Putamen (tissue), 1 donor: Measurements from ENCODE around the gene SBK3.
"Not testable (repeated sequence)": the region's sequence is repeated elsewhere in the genome, so short reads cannot be mapped to it uniquely, and the experiment has no call there.

ENCODE experiments used
- DNase-seq: peaks from one replicate; pipeline ENCODE4 v3.0.0-alpha.2; 2016; ENCODE audit warnings: low spot score

SBK3 gene

DNA sequence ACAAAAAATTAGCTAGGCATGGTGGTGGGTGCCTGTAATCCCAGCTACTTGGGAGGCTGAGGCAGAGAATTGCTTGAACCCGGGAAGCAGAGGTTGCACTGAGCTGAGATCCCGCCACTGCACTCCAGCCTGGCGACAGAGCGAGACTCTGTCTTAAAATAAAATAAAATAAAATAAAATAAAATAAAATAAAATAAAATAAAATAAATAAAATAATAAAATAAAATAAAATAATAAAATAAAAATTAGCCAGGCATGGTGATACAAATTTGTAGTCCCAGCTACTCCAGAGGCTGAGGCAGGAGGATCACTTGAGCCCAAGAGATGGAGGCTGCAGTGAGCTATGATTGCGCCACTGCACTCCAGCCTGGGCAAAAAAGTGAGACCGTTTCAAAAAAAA lies 28.6 kb upstream of the SBK3 start:
- DNase-seq: not testable (repeated sequence)

DNA sequence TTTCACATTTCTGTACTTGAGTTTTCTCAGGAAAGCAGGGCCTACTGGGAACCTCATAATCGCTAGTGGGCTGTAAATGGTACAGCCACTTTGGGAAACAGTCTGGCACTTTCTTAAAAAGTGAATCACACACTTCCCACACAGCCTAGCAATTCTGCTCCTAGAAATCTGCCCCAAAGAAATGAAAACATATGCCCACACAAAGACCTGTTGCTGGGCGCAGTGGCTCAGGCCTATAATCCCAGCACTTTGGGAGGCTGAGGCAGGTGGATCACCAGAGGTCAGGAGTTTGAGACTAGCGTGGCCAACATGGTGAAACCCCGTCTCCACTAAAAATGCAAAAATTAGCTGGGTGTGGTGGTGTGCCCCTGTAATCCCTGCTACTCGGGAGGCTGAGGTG lies 24.1 kb upstream of the SBK3 start:
- DNase-seq: not testable (repeated sequence)

DNA sequence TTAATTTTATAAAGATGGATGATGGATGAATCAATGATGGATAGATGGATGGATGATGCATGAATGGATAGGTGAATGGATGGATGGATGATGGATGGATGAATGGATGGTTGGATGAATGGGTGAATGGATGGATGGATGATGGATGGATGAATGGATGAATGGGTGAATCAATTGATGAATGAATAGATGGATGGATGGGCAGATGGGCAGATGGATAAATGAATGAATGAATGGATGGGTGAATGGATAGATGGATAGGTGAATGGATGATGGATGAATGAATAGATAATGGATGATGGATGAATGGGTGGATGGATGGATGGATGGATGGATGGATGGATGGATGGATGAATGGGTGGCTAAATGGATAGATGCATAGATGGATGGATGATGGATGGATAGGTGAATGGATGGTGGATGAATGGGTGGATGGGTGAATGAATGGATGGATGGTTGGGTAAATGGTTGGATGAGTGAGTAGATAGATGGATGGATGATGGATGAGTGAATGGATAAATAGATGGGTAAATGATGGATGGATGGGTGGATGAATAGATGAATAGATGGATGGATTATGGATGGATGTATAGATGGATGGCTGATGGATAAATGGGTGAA lies 22.5 kb upstream of the SBK3 start:
- no peak for DNase-seq

DNA sequence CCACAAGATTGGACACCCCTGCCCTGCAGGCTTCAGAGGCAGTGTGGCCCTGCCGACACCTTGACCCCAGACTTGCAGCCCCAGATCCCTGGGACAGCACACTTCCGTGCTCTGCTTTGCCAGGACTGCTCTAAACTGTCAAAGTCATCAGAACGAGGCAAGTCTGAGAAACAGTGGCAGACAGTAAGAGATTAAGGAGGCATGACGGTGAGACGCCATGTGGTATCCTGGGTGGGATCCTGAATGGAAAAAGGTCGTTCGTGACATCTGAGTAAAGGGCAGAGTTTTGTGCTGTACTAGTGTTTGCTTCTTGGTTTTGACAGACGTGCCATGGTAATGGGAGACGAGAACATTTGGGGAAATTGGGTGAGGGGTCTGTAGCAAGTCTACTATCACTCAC lies 21.5 kb upstream of the SBK3 start:
- DNase-seq: no peak

DNA sequence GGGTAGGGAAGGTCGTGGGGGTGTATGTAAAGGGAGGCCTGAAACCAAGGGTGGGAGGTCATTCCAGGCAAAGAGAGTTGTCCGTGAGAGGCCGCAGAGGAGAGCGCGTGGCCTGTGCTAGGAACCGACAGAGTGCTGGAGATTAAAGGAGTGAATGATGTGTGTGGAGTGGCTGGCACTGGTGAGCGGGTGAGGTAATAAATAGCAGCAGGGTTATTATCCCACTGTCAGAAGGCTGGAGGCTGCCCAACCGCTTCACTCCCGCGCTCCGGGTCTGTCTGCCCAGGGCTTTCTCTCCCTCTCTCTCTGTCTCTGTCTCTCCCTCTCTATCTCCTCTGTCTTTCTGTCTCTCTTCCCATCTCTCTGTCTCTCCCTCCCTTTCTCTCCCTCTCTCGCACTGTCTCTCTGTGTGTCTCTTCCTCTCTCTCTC lies 17.9 kb upstream of the SBK3 start:
- DNase-seq: no peak

DNA sequence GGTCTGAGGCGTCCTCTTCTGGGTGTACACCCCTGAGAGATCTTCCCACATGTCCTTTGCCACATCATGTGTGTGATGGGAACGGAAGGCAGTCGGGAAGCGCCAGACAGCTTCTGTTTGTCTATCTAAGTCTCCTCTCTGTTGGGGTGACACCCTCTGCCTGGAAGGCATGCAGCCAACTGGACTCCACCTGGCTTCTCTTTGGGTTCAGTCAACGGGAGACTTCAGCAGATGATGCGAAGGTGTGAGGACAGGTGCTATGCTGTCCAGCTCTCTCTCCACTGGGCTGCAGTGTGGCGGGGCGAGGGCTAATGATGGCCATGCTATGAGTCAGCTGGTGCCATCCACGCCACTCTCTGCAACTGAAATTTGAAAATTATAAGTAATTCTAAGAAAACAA lies 14.3 kb upstream of the SBK3 start:
- no peak for DNase-seq

DNA sequence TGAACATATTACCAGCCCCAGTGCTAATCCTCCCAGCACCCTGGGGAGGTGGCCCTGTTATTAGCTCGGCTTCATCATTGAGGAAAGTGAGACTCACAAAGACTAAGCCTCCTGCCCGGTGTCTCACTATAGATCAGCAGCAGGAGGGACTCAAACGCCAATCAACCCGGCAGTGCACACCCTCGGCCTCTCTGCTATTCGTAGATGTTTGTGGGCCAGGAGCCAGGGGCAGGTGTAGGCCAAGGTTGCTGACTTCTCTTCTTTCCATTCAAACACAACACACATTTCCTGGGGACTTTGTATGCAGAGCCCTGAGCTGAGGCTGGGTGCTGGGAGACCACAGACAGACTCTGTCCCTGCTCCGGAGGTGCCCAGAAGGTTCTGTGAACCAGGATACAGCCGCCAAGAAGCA lies 9.4 kb upstream of the SBK3 start:
- DNase-seq: no peak

DNA sequence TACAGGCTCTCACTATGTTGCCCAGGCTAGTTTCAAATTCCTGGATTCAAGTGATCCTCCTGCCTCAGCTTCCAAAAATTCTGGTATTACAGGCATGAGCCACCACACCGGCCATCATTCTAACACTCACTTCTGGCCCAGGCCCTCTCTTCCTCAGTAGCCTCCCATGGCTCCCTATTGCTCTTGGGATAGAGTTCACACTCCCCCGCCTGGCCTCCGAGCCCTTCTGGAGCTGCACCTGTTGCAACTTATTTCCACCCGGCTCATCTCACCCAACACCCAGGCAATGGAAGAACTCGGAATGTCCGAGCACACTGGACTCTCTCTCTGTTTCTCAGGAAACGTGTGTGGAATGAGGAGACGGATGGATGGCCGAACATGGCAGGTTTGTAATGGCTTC lies 9.0 kb upstream of the SBK3 start:
- no peak for DNase-seq

DNA sequence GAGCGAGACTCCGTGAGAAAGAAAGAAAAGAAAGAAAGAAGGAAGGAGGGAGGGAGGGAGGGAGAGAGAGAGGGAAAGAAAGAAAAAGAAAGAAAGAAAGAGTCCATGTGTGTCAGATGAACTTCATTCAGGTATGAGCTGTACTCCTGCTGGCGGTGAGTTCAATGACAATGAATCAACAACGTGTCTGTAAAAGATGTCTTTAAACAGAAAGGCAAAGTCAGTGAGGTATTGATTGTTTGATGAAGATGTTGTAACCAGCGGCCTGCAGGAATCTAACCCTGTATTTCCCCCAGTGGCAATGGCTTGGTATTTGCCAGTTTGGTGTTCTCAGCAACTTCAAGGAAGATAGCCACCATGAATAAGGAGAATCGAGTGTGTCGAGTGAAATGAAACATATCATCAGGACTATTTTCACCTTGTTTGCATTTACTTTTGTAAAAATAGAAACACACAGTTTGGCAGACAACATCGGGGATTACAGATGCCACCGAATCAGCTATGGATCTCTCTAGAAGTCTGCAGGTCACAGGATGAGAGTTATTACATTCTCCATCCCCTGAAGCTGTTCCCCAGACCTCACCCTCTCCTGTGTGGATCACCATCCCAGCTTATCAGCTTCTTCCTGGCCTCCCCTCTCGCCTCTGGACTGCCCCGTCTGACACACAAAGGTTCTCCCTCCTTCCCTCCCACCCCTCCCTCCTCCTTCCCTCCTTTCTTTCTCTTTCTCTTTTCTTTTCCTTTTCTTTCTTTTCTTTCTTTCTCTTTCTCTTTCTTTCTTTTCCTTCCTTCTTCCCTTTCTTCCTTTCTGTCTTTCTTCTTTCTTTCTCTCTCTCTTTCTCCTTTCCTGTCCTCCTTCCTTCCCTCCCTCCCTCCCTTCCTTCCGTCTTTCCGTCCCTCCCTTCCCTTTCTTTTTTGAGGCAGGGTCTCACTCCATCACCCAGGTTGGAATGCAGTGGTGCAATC lies 8.2 kb upstream of the SBK3 start:
- no peak for DNase-seq

DNA sequence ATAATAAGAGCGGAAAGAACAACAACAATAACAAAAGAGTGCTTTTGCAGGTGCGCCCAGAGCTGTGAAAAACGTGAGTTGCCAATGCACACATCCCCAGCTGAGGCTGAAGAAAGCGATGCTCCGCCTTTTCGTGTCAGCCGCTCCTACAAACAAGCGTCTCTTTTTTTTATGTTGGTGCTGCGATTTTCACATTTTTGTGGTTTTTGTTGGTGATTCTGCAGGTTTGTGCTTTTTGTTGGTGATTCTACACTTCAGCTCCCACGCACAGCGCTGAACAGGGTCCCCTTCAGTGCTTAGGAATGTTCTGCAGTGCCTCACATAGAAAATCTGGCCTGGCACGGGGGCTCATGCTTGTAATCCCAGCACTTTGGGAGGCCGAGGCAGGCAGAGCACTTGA lies 7.3 kb upstream of the SBK3 start:
- no peak for DNase-seq

DNA sequence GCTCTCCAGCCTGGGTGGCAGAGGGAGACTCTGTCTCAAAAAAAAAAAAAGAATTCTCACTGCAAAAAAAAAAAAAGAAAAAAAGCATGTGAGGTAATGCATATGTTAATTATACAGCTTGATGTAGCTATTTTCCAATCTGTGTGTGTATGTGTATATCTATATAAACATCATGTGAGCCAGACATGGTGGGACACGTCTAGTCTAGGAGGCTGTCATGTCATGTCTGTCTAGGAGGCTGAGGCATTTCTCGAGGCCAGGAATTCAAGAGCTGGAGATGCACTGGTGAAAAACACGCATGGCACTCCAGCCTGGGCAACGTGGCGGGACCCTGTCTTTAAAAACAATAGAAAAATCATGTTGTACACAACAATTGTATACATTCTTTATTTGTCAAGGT lies 6.9 kb upstream of the SBK3 start:
- no peak for DNase-seq

DNA sequence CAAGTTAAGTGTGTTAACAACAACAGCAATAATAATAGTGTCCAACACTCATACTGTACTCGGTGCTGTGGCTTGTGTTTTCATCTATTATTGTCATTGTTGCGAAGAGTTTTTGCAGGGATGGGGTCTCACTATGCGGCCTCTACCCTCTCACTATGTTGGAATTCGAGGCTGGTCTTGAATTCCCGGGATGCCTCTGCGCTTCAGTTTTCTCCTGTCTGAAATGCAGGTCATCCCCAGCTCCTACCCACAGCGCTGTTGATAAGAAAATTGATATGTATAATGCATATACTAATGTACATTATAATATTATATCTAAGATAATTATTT lies 4.9 kb upstream of the SBK3 start:
- no peak for DNase-seq

DNA sequence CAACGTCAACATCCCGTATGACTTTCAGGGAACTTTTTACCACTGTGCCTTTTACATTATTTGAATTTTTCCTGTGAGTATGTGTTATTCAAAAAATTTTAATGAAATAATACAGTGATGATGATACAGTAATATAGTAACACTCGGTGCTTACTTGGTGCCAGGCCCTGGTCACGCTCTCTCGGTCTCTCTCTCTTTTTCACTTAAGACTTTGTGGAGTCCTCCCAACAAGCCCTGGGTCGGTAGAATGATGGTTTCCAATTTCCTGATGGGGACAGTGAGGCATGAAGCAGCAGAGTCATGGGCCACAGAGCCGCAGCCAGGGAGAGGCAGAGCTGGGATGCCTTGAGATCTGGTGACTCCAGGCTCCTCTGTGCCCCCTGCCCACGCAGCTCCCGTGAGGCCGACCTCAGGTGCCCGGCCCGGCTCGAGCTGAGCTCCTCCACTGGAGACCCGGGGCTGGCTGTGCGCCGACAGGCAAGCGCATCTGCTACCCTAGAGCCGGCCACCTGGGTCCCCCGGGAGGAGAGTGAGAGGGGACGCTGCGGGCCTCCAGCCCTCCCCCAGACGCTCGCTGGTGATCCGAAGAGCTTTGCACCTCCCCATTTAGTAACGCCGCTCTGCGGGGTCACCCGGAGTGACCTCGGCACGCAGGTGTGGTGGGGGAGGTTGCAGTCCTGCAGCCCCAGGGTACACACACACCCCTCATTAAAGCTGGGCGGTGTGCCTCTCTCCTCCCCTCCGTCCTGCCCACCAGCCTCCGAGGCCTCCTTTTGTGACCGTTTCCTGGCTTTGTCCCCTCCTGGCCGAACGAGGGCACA lies 4.4 kb upstream of the SBK3 start:
- no peak for DNase-seq

DNA sequence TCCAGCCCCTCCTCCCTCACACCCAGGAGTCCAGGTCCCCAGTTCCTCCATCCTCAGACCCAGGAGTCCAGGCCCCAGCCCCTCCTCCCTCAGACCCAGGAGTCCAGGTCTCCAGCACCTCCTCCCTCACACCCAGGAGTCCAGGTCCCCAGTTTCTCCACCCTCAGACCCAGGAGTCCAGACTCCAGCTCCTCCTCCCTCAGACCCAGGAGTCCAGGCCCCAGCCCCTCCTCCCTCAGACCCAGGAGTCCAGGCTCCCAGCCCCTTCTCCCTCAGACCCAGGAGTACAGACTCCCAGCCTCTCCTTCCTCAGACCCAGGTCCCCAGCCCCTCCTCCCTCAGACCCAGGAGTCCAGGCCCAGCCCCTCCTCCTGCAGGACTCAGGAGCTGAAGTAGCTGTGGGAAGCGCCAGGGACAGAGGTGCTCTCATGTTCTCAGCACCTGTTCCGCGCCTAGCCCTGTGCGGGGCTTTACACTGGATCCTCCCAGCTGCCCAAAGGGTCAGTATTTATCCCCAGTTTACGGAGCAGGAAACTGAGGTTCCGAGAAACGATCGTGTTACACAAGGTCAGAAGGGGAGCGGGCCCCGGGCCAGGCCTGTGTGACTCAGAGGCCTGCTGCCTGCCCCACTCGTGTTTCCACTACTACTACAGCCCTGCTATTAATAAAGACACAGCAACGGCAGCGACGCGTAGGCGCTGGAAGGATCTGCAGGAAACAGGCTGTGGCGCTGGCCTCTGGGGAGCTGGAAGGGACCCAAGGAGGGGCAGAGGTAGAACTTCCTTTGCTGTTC lies 1.7 kb upstream of the SBK3 start:
- no peak for DNase-seq

DNA sequence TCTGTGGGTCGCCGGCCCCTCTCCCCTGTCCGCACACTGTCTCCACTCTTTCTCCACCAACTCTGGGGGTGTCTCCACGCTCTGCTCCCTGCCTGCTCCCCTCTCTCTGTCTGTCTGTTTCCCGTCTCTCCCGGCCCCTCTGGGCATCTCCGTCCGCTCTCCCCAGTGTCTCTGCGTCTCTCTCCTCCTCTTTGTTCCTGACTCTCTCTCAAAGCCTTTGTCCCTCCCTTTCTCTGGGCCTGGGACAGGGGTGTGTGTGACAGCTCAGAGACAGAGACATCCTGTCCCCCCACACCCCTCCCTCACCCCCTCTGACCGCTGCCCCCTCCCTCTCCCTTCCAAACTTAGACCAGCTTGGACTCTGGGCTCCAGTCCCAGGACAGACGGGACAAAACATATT lies 668 bp upstream of the SBK3 start:
- DNase-seq: no peak

DNA sequence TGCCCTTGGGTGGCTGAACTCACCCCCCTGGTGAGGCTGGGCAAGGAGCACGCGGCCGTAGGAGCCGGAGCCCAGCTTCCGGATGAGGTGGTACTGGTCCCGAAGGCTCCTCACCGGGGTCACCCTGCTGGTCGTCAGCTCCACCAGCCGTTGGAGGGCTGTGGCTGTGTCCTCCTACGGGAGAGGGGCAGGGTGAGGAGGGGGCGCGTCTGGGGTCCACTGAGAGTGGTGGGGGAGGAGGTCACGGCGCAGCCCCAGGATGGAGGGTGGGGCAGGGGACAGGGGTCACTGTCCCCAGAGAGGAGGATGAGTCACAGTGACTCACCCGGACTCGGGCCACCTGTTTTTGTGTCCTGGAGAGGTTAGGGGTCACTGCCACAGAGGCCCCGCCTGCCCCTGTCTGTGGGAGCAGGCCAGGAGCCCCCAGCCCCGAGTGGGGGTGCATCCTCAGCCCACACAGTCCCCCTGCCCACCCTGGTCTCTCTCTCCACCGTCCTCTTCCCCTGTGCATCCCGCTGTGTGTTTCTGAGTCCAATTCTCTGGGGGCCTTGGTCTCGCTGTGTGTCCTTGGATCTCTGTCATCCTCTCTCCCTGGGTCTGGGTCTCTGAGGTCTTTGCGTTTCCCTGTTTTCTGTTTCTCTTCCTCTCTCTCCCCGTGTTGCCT lies 435 bp downstream of the SBK3 start:
- DNase-seq: no peak

DNA sequence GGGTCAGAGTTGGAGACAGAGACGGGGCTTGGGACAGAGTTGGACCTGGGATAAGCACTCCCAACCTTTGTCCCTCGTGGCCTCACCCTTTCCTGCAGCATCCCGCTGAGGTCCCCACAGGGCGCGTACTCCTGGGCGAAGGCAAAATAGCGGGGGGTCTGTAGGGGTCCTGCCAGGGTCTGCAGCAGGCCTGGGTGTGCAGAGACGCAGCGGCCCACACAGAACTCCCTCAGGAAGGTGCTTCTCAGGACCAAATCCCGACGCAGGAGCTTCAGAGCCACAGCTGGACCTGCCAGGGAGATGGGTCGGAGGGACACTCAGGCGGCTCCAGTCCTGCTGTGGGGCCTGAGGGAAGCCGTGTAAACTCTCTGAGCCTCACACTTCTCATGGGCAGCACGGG lies 1.3 kb downstream of the SBK3 start:
- DNase-seq: no peak

DNA sequence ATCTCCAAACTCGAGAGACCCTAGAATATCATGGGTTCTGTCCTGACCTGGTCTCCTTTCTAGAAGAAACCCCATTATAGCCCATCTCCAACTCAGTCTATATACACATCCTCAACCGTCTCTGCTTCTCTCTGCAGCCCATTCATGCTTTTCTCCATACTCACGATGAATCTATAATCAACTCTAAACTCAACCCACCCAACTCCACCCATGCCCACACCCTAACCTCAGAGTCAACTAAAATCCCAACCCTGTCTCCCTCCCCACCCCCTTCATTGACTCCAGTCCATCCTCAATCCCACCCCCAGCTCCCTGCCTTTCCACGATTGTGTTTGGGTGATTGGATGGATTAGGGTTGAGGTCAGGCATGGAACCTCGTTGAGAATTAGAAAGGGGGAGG lies 1.8 kb downstream of the SBK3 start:
- DNase-seq: no peak

DNA sequence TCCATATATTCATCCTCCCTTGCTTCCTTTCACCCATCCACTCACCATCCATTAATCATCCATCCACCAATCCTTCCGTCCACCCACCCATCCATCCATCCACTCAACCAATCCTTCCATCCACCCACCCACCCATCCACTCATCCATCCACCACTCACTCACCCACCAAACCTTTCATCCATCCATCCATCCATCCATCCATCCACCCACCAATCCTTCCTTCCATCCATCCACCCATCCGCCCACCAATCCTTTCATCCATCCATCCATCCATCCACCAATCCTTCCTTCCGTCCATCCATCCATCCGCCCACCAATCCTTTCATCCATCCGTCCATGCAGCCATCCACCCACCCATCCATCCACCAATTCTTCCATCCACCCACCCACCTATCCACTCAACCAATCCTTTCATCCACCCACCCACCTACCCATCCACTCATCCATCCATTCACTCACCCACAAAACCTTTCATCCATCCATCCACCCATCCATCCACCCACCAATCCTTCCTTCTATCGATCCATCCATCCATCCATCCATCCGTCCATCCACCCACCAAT lies 3.0 kb downstream of the SBK3 start:
- no peak for DNase-seq

DNA sequence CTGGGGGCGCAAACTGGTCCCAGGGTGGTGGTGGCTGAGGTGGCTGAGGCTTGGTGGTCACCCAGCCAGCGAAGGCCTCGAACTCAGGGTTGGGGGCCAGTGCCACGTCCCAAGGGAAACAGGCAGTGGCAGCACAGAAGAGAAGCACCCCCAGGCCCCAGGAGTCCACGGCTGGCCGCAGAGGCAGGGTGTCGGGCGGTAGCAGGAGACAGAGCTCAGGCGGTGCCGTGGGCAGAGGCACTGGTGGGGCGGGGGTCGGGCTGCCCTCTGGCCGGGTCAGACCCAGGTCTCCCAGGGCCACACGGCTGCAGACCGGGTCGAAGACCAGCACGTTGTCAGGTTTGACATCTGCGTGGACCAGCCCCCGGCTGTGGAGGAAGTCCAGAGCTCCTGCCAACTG lies 4.3 kb downstream of the SBK3 start:
- no peak for DNase-seq

DNA sequence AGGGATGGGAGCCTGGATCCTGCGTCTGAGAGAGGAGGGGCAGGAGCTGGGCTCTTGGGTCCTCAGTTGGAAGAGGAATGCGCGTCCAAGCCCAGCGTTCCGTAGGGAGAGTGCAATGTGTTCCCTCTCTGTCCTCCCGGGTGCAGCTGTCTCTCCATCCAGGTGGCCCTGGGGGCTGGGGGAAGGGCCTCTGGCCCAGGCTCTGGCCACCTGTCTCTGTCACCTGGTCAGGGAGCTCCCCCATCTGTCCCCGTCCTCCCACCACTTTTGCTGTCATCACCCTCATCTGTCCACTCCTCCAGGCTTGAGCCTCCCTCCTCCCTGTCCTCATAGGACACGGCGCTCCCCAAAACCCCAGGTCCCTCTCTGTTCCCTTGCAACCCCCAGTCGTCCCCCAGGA lies 4.7 kb downstream of the SBK3 start:
- DNase-seq: no peak
